Measurements from ENCODE around the gene GRAP2.

Gene GRAP2

DNA sequence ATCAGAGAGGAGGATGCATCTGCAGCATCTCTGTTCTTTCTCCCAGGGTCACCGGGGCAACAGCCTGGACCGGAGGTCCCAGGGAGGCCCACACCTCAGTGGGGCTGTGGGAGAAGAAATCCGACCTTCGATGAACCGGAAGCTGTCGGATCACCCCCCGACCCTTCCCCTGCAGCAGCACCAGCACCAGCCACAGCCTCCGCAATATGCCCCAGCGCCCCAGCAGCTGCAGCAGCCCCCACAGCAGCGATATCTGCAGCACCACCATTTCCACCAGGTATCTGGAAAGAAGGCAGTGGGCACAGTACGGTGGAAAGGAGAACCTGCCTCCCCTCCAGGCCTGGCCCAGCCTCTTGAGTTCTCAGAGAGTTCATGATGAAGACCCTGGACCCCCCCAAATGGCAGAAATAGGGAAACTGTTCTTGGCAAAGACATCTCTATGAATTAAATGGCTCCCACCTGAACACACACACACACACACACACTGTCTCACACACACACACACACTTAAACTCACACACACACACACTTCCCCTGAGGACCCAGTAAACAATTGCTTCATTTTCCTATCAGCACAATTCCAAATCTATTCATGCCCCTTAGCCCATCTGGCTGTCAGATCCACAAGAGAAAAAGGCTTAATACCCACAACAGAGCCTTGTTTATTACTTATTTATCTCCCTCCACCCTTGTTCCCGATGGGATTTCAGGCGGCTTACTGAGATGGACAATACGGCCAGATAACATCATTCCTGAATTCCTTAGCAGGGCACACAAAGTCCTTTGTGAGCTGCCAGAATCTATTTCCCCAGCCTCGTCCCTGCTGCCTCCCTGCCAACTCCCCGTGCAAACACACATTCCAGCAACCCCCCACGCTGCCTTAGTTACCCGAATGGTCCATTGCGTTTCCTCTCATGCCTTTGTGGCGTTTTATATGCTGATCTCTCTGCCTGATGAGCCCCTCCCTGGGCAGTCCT, 67.4 kb downstream of the GRAP2 start:
- Histone ChIP-seq H3K4me3 (ENCODE audit: low read depth, low read length) (no peak overlapping the region), H3K36me3 (no peaks in the 10 kb centered on the region), H3K4me1 (no peaks in the 10 kb centered on the region), H3K27me3 (peaks cover 8% of the 10 kb centered on the region), H3K9me3 (no peaks in the 10 kb centered on the region)
- no peak for DNase-seq
- TF ChIP-seq, protein P1, sequence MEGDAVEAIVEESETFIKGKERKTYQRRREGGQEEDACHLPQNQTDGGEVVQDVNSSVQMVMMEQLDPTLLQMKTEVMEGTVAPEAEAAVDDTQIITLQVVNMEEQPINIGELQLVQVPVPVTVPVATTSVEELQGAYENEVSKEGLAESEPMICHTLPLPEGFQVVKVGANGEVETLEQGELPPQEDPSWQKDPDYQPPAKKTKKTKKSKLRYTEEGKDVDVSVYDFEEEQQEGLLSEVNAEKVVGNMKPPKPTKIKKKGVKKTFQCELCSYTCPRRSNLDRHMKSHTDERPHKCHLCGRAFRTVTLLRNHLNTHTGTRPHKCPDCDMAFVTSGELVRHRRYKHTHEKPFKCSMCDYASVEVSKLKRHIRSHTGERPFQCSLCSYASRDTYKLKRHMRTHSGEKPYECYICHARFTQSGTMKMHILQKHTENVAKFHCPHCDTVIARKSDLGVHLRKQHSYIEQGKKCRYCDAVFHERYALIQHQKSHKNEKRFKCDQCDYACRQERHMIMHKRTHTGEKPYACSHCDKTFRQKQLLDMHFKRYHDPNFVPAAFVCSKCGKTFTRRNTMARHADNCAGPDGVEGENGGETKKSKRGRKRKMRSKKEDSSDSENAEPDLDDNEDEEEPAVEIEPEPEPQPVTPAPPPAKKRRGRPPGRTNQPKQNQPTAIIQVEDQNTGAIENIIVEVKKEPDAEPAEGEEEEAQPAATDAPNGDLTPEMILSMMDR (IDR thresholded peaks at IDR 0.05; ENCODE audit: low read depth, low read length), result no peak

DNA sequence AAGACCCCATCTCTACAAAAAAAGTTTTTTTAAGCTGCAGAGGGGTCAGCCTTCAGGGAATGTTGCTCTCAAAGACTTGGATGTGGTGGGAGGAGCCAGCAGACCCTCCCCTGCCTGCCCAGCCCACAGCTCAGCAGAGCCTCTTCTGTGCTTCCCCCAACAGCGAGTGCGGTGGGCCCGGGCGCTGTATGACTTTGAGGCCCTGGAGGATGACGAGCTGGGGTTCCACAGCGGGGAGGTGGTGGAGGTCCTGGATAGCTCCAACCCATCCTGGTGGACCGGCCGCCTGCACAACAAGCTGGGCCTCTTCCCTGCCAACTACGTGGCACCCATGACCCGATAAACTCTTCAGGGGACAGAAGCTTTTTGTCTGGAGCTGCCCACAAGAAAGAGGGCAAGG, 69.9 kb downstream of the GRAP2 start:
- Histone ChIP-seq H3K27me3 (peaks cover 21% of the 10 kb centered on the region), H3K4me3 (ENCODE audit: low read depth, low read length) (no peak overlapping the region), H3K9me3 (no peaks in the 10 kb centered on the region), H3K4me1 (no peaks in the 10 kb centered on the region), H3K36me3 (no peaks in the 10 kb centered on the region)
- TF ChIP-seq, protein P1 (IDR thresholded peaks at IDR 0.05; ENCODE audit: low read depth, low read length), result no peak
- no peak for DNase-seq

DNA sequence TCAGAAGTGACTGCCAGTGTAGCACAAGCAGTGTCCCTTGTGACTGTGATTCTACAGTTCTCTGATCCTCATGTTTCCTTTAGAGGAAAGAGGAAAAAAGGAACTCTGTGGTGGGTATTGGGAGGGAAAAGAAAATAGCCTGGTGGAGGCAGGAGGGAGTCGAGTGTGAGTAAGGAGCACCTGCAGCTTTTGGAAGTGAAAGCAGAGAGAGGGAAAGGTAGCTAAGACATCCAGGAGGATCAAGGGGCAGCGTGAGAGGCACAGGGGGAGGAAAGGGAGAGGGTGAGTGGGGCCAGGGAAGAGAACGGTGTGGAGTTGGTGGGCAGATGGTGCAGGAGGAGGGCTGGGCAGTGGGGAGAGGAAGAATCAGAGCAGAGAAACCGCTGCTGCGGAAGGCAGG, 71.8 kb downstream of the GRAP2 start:
- TF ChIP-seq, protein P1 (IDR thresholded peaks at IDR 0.05; ENCODE audit: low read depth, low read length), result no peak
- DNase-seq, result no peak
- H3K27me3 ChIP-seq, result peaks cover 28% of the 10 kb centered on the region
- no peaks in the 10 kb centered on the region for H3K4me1 ChIP-seq
- H3K4me3 ChIP-seq (ENCODE audit: low read depth, low read length), result no peak overlapping the region
- no peaks in the 10 kb centered on the region for H3K36me3 ChIP-seq
- H3K9me3 ChIP-seq, result no peaks in the 10 kb centered on the region

DNA sequence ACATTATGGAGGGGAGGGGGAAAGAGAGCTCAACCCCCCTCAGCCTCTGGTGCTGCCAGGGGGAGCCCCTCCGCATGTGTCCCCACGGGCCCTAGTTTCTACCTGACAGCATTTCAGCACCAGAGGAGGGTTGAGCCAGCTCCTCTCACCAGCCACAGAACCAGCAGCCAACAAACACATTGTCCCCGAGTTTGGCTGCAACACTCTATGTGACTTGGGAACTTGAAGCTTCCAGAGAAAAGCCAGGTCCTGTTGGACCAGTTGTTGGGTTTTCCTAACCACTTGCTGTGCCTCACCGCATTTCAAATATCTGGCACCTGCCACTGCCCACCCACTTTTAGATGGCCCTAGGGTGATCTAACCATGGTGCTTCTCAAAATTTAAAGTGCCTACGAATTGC, 72.8 kb downstream of the GRAP2 start:
- H3K4me3 ChIP-seq (ENCODE audit: low read depth, low read length), result no peak overlapping the region
- H3K4me1 ChIP-seq, result no peaks in the 10 kb centered on the region
- no peaks in the 10 kb centered on the region for H3K9me3 ChIP-seq
- TF ChIP-seq, protein P1 (IDR thresholded peaks at IDR 0.05; ENCODE audit: low read depth, low read length), result no peak
- no peaks in the 10 kb centered on the region for H3K36me3 ChIP-seq
- DNase-seq, result no peak
- H3K27me3 ChIP-seq, result peaks cover 28% of the 10 kb centered on the region

DNA sequence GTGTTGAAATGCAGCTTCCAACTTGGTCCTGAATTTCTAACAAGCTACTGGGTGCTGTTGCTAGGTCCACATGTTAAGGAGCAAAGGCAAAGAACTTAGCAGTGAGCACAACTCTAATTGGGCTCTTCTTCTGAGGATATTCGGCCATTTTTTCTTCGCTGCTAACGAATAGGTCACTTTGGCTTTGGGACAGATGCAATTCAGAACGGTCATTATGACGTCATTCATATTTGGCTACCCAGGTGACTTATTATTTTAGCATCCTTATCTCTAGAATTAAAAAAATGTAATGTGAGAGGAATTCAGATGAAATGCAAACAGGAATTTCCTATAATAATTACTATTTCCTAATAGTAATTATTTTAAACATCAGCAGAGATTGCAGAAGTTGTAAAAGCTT, 73.2 kb downstream of the GRAP2 start:
- no peaks in the 10 kb centered on the region for H3K9me3 ChIP-seq
- no peak for DNase-seq
- TF ChIP-seq, protein P1 (IDR thresholded peaks at IDR 0.05; ENCODE audit: low read depth, low read length), result no peak
- no peaks in the 10 kb centered on the region for H3K4me1 ChIP-seq
- H3K27me3 ChIP-seq, result peaks cover 28% of the 10 kb centered on the region
- no peaks in the 10 kb centered on the region for H3K36me3 ChIP-seq
- H3K4me3 ChIP-seq (ENCODE audit: low read depth, low read length), result no peak overlapping the region

DNA sequence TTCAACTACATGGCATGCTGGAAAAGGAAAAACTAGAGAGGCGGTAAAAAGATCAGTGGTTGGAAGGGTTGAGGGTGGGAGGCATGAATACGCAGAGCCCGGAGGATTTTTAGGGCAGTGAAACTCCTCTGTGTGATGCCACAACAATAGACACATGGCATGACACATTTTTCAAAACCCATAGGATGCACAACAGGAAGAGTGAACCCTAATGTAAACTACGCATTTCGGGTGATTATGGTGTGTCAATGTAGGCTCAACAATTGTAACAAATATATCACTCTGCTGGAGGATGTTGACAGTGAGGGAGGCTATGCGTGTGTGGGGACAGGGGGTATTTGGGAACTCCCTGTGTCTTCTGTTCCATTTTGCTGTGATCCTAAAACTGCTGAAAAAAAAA, 78.2 kb downstream of the GRAP2 start:
- H3K36me3 ChIP-seq, result no peaks in the 10 kb centered on the region
- DNase-seq, result no peak
- TF ChIP-seq, protein P1 (IDR thresholded peaks at IDR 0.05; ENCODE audit: low read depth, low read length), result no peak
- H3K4me3 ChIP-seq (ENCODE audit: low read depth, low read length), result no peak overlapping the region
- no peaks in the 10 kb centered on the region; the same call in 1 of the 2 replicates for H3K9me3 ChIP-seq
- peaks cover 14% of the 10 kb centered on the region for H3K27me3 ChIP-seq
- H3K4me1 ChIP-seq, result no peaks in the 10 kb centered on the region; the same call in 1 of the 2 replicates
